Measurements from ENCODE around the gene DHDH. TPM values are rescaled to one million over a fixed set of nuclear protein-coding genes. Genes with fewer than 3 reads are reported as not detected.

Gene DHDH
- total and polyA plus RNA-seq, 2 of the 13 experiments (the other 11 are each of a cell fraction or from before 2014, with no cell fraction given): 0.13 to 0.91 TPM

GRCh38 chr19:48993175-48994034 is 59.9 kb downstream of the DHDH start, which contains the start of the genes GYS1 and RUVBL2 (continued):
- TF ChIP-seq ZNF407 (CRISPR knock-in tag; IDR thresholded peaks at IDR 0.05; ENCODE audit: not compliant biosample characterization): peak; percentile 46
- no peak for TF ChIP-seq CEBPZ (IDR thresholded peaks at IDR 0.05; ENCODE audit: low read length)
- peak; percentile 67 for TF ChIP-seq ASH2L (IDR thresholded peaks at IDR 0.05; ENCODE audit: insufficient read length, low read depth, low read length)
- no peak for TF ChIP-seq ZNF282 (IDR thresholded peaks at IDR 0.05; ENCODE audit: partially characterized antibody)
- TF ChIP-seq ZNF292 (CRISPR knock-in tag; IDR thresholded peaks at IDR 0.05; ENCODE audit: borderline replicate concordance, low read depth): no peak
- TF ChIP-seq DNMT1 (CRISPR knock-in tag; IDR thresholded peaks at IDR 0.05): peak; percentile 4; the same call in 1 of the 2 replicates
- no peak for TF ChIP-seq HNRNPL (IDR thresholded peaks at IDR 0.05; ENCODE audit: low read depth, low read length)
- TF ChIP-seq TP53 (CRISPR knock-in tag; conservative IDR thresholded peaks at IDR 0.05): no peak
- TF ChIP-seq TARDBP (CRISPR knock-in tag; IDR thresholded peaks at IDR 0.05): no peak; the same call in 1 of the 2 replicates
- TF ChIP-seq FOXP4 (CRISPR knock-in tag; IDR thresholded peaks at IDR 0.05): peak; percentile 39; the same call in 1 of the 2 replicates
- TF ChIP-seq RFXAP (CRISPR knock-in tag; IDR thresholded peaks at IDR 0.05; ENCODE audit: borderline replicate concordance): peak; percentile 83; the same call in 1 of the 2 replicates
- TF ChIP-seq SAP130 (CRISPR knock-in tag; IDR thresholded peaks at IDR 0.05; ENCODE audit: low read depth): peak; percentile 73
- no peak for TF ChIP-seq GPN1 (CRISPR knock-in tag; IDR thresholded peaks at IDR 0.05; ENCODE audit: borderline replicate concordance)
- no peak for TF ChIP-seq ATF3 (CRISPR knock-in tag; IDR thresholded peaks at IDR 0.05)
